IgD-negative memory B cell (primary cell): ENCODE results near the gene HERC2. TPM values are rescaled to one million over a fixed set of nuclear protein-coding genes. Genes with fewer than 3 reads are reported as not detected.
"Not testable (repeated sequence)": the region's sequence is repeated elsewhere in the genome, so short reads cannot be mapped to it uniquely, and the experiment has no call there.

Source experiments
- H3K27ac Mint-ChIP-seq, 3 donors: one replicate each; pipeline ENCODE4 v1.8.0; 2020 to 2022; ENCODE audit warnings: mild to moderate bottlenecking in 3 of 3, mixed read lengths in 3 of 3, moderate library complexity in 1 of 3
- H3K27me3 Mint-ChIP-seq: one replicate; pipeline ENCODE4 v1.8.0; 2021; ENCODE audit warnings: mixed read lengths
- H3K36me3 Mint-ChIP-seq: one replicate; pipeline ENCODE4 v1.8.0; 2020; ENCODE audit warnings: mild to moderate bottlenecking, mixed read lengths
- H3K4me1 Mint-ChIP-seq, 3 donors: one replicate each; pipeline ENCODE4 v1.8.0; 2020 to 2022; ENCODE audit warnings: mixed read lengths in 3 of 3, mild to moderate bottlenecking in 1 of 3
- H3K4me3 Mint-ChIP-seq, 4 donors: one replicate each; pipeline ENCODE4 v1.8.0; 2020 to 2022; ENCODE audit warnings: mild to moderate bottlenecking in 4 of 4, mixed read lengths in 4 of 4, moderate library complexity in 3 of 4
- H3K9me3 Mint-ChIP-seq, 3 donors: one replicate each; pipeline ENCODE4 v1.8.0; 2020 to 2021; ENCODE audit warnings: mixed read lengths in 3 of 3, mild to moderate bottlenecking in 1 of 3
- polyA plus RNA-seq: library from polyadenylated mRNA; unstranded; fragments of 300-500 nt; fragmentation: Illumina TruSeq; gene quantifications from one replicate; pipeline ENCODE4 v1.2.3, GENCODE V29; 2021

The HERC2 gene
- polyA plus RNA-seq, 1 donor from 2014 or later: 7.8 TPM

DNA sequence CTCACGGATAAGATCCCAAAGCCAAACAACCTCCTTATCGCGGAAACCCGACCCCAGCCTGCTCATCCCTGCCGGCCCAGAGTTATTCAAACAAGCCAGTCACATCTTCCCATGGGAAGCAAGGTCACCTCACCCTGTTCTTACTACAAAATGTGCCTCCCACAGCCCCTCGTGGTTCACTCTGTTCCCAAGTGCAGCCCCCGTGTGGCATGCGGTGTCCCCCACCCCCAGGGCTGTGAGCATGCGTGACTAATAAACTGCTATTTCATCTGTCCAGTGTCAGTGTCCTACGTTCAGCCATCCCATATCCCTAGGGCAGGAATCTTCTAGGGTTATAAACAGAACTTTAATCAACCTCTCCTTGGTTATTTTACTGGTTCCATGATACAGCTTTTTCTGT is 27.4 kb downstream of the HERC2 start:
- peaks cover 0 to 10% (median 0%) of the 10 kb centered on the region in 3 donors for H3K9me3 Mint-ChIP-seq
- peaks cover 19% of the 10 kb centered on the region for H3K36me3 Mint-ChIP-seq
- H3K27me3 Mint-ChIP-seq, H3K4me1 Mint-ChIP-seq, H3K4me3 Mint-ChIP-seq: not testable (repeated sequence)
- H3K27ac Mint-ChIP-seq: peak overlapping the region in 1 of 3 donors; percentile 54

DNA sequence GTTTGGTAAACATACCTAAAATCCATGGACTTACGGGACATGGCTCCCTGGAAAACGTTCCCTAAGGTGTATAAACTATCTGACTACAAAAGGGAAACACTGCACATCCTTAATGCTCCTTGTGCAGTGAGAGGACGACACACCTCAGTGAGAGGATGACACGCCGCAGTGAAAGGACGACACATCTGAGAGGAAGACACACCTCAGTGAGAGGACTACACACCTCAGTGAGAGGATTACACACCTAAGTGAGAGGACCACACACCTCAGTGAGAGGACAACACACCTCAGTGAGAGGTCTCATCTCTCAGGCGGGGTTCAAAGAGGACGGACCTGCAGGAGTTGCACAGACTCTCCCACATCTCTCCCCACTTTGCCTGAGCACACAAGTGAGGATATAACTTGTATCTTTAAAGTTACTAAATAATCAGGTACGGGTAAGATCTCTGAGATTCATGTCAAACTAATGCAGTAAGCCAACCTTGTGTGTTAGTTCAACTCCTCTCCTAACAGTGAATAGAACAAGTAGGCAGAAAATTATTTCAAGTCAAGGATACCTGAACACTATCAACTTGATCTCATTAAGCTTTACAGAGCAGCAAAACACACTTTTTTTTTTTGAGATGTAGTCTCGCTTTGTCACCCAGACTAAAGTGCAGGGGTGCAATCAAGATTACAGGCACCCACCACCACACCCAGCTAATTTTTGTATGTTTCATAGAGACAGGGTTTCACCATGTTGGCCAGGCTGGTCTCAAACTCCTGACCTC is 32.1 kb downstream of the HERC2 start:
- H3K4me3 Mint-ChIP-seq: peak overlapping the region in 1 of 4 donors; percentile 79
- no peaks in the 10 kb centered on the region for H3K27me3 Mint-ChIP-seq
- peaks cover 0 to 10% (median 0%) of the 10 kb centered on the region in 3 donors for H3K9me3 Mint-ChIP-seq
- H3K36me3 Mint-ChIP-seq: peaks cover 21% of the 10 kb centered on the region
- H3K27ac Mint-ChIP-seq: no peak overlapping the region
- H3K4me1 Mint-ChIP-seq: peaks cover 8 to 13% (median 12%) of the 10 kb centered on the region in 3 donors

DNA sequence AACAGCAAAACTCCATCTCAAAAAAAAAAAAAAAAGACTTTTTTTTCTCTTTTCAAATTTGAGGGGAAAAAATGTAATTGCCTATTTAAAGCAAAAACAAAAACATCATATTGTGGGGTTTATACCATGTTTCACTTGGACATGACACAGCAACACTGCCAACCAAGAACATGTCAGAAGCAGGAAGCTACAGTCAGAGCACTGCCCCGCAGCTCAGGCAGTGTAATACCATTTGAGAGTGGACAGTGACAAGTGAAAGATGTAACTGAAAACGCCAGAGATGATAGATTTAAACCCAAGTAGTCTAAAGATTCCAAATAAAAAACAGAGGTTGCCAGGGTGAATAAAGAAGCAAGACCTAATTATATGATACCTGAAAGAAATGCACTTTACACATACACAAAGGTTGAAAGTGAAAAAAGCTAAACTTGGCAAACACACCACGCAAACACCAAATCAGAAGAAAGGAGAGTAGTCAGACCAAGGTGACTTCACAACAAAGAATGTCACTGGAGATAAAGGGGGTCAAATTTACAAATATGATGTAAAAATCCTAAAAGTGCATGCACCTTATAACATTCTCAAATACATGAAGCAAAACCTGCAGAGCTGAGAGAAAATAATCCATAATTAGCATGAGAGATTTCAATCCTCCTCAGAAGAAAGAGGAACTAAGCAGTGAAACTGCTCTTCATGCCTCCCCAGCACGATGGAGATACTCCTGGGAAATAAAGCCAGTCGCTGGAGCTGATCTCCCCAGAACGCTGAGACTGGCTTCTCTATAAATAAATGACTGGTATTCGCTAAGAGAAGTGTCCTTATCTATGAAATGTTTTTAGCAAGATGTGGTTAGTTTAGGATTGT is 32.9 kb downstream of the HERC2 start:
- Mint-ChIP-seq H3K4me1 (peaks cover 8 to 17% (median 14%) of the 10 kb centered on the region in 3 donors), H3K36me3 (peaks cover 22% of the 10 kb centered on the region), H3K9me3 (peaks cover 0 to 10% (median 0%) of the 10 kb centered on the region in 3 donors), H3K4me3 (peak overlapping the region in 2 of 4 donors; percentile 45 to 79)
- not testable (repeated sequence) for H3K27ac Mint-ChIP-seq, H3K27me3 Mint-ChIP-seq

DNA sequence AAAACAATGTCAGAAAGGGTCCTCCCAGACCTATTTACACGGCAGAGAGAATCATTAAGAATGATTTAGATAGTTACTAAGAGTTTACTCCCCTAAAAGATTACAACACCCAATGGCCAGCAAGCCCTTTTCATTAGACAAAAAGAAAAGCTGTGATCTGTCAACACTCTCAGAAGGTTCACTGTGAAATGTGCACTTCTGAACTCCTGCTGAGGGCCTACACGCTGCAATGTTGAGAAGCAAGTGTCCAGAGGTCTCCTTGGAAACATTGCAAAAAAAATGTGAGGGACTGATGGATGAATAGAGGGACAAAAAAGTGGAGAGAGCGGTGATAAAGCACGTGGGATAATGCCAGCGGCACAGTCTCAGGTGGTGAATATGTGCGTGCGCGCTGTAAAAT is 35.3 kb downstream of the HERC2 start:
- peaks cover 0 to 16% (median 2%) of the 10 kb centered on the region in 3 donors for H3K9me3 Mint-ChIP-seq
- H3K36me3 Mint-ChIP-seq: peaks cover 24% of the 10 kb centered on the region
- H3K27me3 Mint-ChIP-seq, H3K4me3 Mint-ChIP-seq: not testable (repeated sequence)
- peak overlapping the region in 1 of 3 donors; percentile 16 for H3K27ac Mint-ChIP-seq
- peaks cover 12 to 19% (median 18%) of the 10 kb centered on the region in 3 donors for H3K4me1 Mint-ChIP-seq

DNA sequence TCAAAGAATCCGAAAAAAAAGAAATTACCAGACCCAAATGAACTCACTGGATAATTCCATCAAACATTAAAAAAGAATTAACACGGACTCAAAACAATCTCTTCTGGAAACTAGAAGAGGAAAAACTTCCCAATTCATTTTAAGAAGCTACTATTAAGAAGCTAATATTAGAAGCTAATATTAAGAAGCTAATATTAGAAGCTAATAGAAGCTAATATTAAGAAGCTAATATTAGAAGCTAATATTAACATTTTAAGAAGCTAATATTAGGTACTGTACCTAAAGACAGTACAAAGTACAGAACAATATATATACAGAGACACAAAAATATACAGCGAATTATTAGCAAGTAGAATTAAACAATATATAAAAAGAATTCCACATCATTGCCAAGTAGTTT is 35.9 kb downstream of the HERC2 start:
- Mint-ChIP-seq H3K27me3 (no peaks in the 10 kb centered on the region), H3K4me3 (no peak overlapping the region), H3K9me3 (peaks cover 0 to 16% (median 2%) of the 10 kb centered on the region in 3 donors), H3K36me3 (peaks cover 21% of the 10 kb centered on the region), H3K27ac (no peak overlapping the region), H3K4me1 (peaks cover 12 to 19% (median 19%) of the 10 kb centered on the region in 3 donors)

DNA sequence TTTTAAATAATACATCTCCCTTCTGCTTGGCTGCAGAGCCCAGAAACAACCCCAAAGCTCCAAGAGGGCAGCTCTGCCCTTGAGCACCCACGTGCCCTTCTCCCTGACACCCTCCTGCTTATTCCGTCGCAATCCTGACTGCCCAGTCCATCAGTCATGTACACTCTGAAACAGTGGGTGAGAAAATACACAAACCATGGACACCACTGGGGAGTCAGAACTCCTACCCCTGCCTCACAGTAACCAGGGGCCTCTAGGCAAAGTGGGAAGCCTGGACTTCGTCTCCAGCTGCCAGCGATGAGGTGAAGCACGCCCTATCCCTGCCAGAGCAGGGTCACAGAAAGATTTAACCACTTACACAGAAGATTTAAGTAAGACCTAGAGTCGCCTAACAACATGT is 40.1 kb downstream of the HERC2 start:
- H3K27me3 Mint-ChIP-seq: no peaks in the 10 kb centered on the region
- H3K9me3 Mint-ChIP-seq: peaks cover 0 to 5% (median 2%) of the 10 kb centered on the region in 3 donors
- no peak overlapping the region for H3K4me3 Mint-ChIP-seq
- peaks cover 4 to 13% (median 8%) of the 10 kb centered on the region in 3 donors for H3K4me1 Mint-ChIP-seq
- peaks cover 10% of the 10 kb centered on the region for H3K36me3 Mint-ChIP-seq
- H3K27ac Mint-ChIP-seq: peak overlapping the region in 1 of 3 donors; percentile 27

DNA sequence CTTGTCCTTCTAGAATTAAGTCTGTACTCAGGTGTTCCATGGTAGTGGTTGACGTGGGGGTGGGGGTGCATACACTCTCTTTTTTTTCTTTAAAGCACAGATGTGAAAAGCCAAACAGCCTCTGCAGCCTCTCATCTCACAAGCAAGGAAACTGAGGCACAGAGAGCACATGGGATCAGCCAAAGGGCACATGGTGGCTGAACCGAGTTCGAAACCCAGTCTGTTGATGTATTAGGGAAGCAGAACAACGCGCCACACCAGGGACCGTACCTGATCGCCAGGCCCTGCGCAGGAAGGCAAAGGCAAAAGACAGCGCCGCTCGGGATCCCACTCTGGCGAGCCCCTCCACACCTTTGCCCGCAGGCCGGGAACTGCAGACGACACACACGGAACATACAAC is 47.3 kb downstream of the HERC2 start:
- peaks cover 3% of the 10 kb centered on the region for H3K36me3 Mint-ChIP-seq

DNA sequence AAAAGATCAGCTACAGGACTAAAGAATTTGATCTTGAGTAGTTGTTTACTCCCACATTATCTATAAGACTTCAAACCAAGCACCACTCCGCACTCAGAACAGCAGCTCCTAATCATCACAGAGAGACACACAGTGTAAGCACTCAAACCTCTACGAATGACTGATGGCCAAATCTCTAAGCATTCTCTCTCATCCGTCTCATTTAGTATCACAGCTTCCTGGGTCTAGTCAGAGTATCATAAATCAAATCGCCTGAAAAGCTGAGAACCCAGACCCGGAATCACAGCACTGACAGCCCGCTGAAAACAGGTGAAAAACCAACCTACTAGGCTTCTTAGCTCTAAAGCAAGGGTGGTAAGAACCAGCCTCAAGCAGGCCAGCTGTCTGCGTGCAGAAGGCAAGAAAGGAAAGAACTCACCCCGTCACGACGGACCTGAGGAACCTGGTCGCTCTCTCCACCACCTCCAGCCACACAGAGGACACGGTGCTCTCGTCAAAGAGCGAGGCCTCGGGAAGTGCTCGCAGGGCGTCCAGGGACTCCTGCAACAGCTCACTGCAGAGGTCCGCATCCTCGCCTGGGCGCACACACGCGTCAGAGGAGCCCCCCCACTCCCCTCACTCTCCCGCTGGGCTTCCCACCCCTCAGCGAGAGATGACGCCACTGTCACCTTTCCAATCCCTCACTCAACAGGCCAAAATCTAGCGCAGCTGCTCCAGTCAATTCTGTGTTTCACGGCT is 47.9 kb downstream of the HERC2 start:
- Mint-ChIP-seq H3K36me3 (peaks cover 3% of the 10 kb centered on the region), H3K27me3 (no peaks in the 10 kb centered on the region), H3K4me3 (no peak overlapping the region), H3K9me3 (no peaks in the 10 kb centered on the region), H3K4me1 (peaks cover 0 to 2% (median 0%) of the 10 kb centered on the region in 3 donors), H3K27ac (peak overlapping the region in 1 of 3 donors; percentile 67)

More for the DNA sequence above, 47.3 kb downstream of the HERC2 start:
- Mint-ChIP-seq H3K27ac (no peak overlapping the region), H3K27me3 (no peaks in the 10 kb centered on the region), H3K9me3 (no peaks in the 10 kb centered on the region), H3K4me3 (no peak overlapping the region), H3K4me1 (peaks cover 0 to 2% (median 0%) of the 10 kb centered on the region in 3 donors)

DNA sequence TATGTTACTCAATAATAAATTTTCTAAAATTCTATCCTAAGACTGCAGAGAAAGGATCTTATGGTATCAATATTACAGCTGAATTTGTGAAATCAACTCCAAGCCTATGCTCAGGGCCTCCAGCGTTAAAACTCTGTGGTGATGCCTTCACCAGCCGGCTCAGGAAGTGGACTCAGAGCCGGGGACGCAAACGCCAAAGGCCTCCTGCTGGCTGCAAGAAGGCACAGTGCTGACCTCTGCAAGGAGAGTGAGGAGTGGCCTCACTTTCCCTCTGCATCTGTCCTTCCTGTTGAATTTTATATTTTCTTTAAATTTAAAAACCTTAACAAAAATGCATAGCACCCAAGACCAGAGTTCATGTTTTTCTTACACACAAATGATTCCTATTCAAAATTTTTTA is 48.5 kb downstream of the HERC2 start:
- H3K27ac Mint-ChIP-seq: peak overlapping the region in 1 of 3 donors; percentile 67
- peaks cover 3% of the 10 kb centered on the region for H3K36me3 Mint-ChIP-seq
- H3K4me3 Mint-ChIP-seq: no peak overlapping the region
- peaks cover 0 to 2% (median 0%) of the 10 kb centered on the region in 3 donors for H3K4me1 Mint-ChIP-seq
- no peaks in the 10 kb centered on the region for H3K27me3 Mint-ChIP-seq
- no peaks in the 10 kb centered on the region for H3K9me3 Mint-ChIP-seq

DNA sequence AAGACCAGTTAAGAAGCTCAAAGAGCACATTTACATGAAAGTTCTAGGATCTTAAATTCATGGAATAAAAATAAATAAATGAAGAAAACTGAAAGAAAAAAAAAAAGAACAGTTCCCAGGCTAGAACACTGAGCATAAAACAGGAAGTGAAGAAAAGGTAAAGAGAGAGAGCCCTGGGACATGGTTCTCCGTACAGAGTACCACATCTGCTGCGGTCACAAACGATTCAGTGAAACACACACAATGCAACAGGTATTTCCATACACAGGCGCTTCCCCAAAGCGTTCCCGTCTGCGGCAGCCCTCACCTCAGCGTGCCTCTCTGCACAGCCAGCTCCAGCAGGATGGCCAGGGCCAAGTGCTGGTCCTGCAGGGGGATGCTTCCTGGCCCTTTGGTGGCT is 49.4 kb downstream of the HERC2 start:
- Mint-ChIP-seq H3K9me3 (no peaks in the 10 kb centered on the region), H3K4me3 (no peak overlapping the region), H3K27ac (no peak overlapping the region), H3K27me3 (no peaks in the 10 kb centered on the region), H3K4me1 (peaks cover 0 to 2% (median 0%) of the 10 kb centered on the region in 3 donors), H3K36me3 (peaks cover 3% of the 10 kb centered on the region)

DNA sequence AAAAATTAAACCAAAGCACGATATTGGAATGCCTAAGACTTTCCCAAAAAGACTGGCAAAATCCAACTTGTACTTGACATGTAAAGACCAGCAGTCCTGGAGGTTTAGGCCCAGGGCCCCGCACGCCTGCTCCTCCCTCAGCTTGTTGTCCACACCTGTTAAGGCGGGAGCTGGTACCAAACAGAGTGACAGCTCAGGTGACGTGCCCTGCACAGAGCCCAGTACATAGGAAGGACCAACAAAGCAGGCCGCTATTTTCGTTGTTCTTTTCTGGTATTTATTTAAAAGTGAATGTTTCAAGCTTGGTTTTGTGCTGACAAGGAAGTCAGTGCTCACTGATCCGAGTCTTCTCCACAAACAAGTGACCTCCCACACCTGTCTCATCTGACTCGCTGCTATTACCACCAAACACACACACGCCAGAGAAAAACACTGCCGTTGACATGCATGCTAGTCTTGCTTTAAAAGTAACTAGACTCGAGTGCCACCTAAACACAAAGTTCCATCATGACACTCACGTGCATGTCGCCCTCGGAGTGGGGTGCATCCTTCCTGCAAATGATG is 50.2 kb downstream of the HERC2 start:
- H3K27ac Mint-ChIP-seq: no peak overlapping the region
- H3K27me3 Mint-ChIP-seq: no peaks in the 10 kb centered on the region

DNA sequence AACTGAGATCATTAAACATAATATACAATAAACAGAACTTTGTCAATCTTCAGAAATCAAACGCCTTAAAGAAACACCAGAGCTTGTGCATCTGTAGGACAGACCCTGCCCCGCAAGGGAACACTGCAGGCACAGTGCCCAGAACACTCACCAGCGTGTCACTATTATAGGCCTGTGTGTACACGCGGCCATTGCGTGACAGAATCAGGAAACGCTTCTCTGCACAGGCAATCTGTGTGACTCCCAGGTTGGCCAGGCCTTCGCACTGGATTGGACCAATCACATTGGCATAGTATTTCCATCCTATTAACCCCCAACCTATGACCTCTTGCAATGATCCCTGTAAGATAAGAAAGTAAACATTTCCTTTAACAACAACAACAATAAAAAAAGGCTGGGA is 52.9 kb downstream of the HERC2 start:
- Mint-ChIP-seq H3K36me3 (peaks cover 11% of the 10 kb centered on the region), H3K4me3 (no peak overlapping the region), H3K27me3 (no peaks in the 10 kb centered on the region), H3K9me3 (no peaks in the 10 kb centered on the region), H3K27ac (no peak overlapping the region), H3K4me1 (peaks cover 9 to 12% (median 9%) of the 10 kb centered on the region in 3 donors)

More for the DNA sequence above, 50.2 kb downstream of the HERC2 start:
- peaks cover 5% of the 10 kb centered on the region for H3K36me3 Mint-ChIP-seq
- no peaks in the 10 kb centered on the region for H3K9me3 Mint-ChIP-seq
- no peaks in the 10 kb centered on the region for H3K4me1 Mint-ChIP-seq
- peak overlapping the region in 1 of 4 donors; percentile 9 for H3K4me3 Mint-ChIP-seq

DNA sequence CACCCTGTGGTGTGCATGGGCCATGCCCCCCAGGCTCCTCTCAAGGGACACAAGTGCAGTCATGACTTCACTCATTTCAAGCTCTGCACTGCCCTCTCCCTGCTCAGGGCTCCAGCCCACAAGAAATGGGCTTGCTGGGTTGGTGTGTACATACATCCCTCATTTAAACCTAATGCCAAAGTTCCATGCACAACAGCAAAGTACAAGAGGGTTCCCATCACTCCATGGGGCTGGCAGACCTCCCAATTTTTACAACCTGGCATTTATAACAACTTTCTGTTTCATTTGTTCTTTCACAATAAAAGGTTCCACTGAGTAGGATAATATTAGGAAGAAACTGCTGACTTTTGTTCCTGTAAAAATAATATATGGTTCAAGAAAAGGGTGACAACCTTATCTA is 54.3 kb downstream of the HERC2 start:
- no peaks in the 10 kb centered on the region for H3K27me3 Mint-ChIP-seq
- no peaks in the 10 kb centered on the region for H3K9me3 Mint-ChIP-seq
- H3K36me3 Mint-ChIP-seq: peaks cover 11% of the 10 kb centered on the region
- no peak overlapping the region for H3K4me3 Mint-ChIP-seq
- peaks cover 9 to 13% (median 13%) of the 10 kb centered on the region in 3 donors for H3K4me1 Mint-ChIP-seq
- no peak overlapping the region for H3K27ac Mint-ChIP-seq

DNA sequence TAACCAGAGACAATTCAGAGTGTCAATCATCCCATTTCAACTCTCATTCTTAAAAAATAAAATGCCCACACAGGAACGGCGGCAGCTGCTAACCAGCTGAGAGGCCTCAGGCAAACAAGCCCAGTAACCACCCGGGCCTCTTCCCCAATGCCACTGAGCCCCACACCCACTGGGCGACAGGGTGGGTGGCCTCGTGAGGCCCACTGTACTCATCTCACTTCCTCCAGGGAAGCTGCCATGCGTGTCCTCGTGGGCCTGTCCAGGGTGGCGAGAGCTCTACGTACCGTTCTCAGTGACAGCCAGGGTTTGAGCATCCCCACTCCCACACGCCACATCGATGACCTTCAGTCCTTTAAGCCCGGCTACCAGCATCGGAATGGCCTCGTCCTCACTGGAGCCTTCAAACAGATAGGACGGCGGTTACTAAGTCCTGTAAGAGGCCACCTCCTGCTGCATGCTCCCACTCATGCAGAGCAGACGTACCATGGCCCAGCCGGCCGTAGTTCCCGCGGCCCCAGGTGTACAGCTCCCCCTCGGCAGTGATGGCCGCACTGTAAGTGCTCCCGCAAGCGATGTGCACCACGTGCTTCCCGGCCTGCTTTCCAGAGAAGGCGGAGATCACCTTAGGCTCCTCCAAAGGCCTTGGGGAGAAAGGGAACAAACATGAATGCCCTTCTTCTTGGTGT is 56.5 kb downstream of the HERC2 start:
- Mint-ChIP-seq H3K36me3 (peaks cover 16% of the 10 kb centered on the region), H3K4me3 (peak overlapping the region in 2 of 4 donors; percentile 14 to 41), H3K27ac (peak overlapping the region in 1 of 3 donors; percentile 64), H3K9me3 (no peaks in the 10 kb centered on the region), H3K4me1 (peaks cover 9 to 15% (median 13%) of the 10 kb centered on the region in 3 donors), H3K27me3 (no peaks in the 10 kb centered on the region)
